Kidney capillary endothelial cell (primary cell): ENCODE data around the gene RNF114.
A peak's percentile ranks its signal among the peaks of the same experiment; 100 is the strongest.
"Not testable (repeated sequence)": the region's sequence is repeated elsewhere in the genome, so short reads cannot be mapped to it uniquely, and the experiment has no call there.

Experiments
- DNase-seq: peaks from one replicate; pipeline ENCODE4 v3.0.0-alpha.2; 2018; ENCODE audit warnings: low spot score

The RNF114 gene

GRCh38 chr20:49936153-49937026 lies at the start of gene RNF114:
Gene RNF114, plus strand, starts transcription at chr20:49936397. Its CDS starts 16 bp downstream, at chr20:49936413.
- peak; percentile 87 for DNase-seq

- no peak for DNase-seq
These were observed 49.5 kb upstream of the RNF114 start for GRCh38 chr20:49886571-49887213.

GRCh38 chr20:49887251-49888211 lies 48.7 kb upstream of the RNF114 start:
- peak; percentile 47 for DNase-seq

- DNase-seq = peak; percentile 57
These were observed 47.8 kb upstream of the RNF114 start for GRCh38 chr20:49888212-49889000.

GRCh38 chr20:49889001-49889934 lies 46.9 kb upstream of the RNF114 start:
- DNase-seq = no peak

GRCh38 chr20:49889935-49890333 lies 46.3 kb upstream of the RNF114 start:
- no peak for DNase-seq

GRCh38 chr20:49890471-49891361 lies 45.5 kb upstream of the RNF114 start:
- DNase-seq = no peak

- DNase-seq = no peak
These were observed 44.6 kb upstream of the RNF114 start for GRCh38 chr20:49891476-49892110.

- no peak for DNase-seq
These were observed 43.9 kb upstream of the RNF114 start for GRCh38 chr20:49892260-49892659.

GRCh38 chr20:49892817-49893216 lies 43.4 kb upstream of the RNF114 start:
- no peak for DNase-seq

- no peak for DNase-seq
These were observed 42.7 kb upstream of the RNF114 start for GRCh38 chr20:49893242-49894072.

- no peak for DNase-seq
These were observed 42.1 kb upstream of the RNF114 start for GRCh38 chr20:49894073-49894470.

- DNase-seq = not testable (repeated sequence)
These were observed 40.6 kb upstream of the RNF114 start for GRCh38 chr20:49895474-49896093.

GRCh38 chr20:49896204-49896603 lies 40.0 kb upstream of the RNF114 start:
- no peak for DNase-seq

GRCh38 chr20:49899541-49900383 lies 36.4 kb upstream of the RNF114 start:
- no peak for DNase-seq

- no peak for DNase-seq
These were observed 34.6 kb upstream of the RNF114 start for GRCh38 chr20:49901588-49901987.
